NCI-H2227 treated with DMSO at 0.1 percent for 48 hours (cell line): ENCODE data around the gene DNAH6.
"Not testable (repeated sequence)": the region's sequence is repeated elsewhere in the genome, so short reads cannot be mapped to it uniquely, and the experiment has no call there.

Source experiments
- DNase-seq: peaks from one replicate; lab custom pipeline; 2025; lab: John Stamatoyannopoulos, UW

The DNAH6 gene

GRCh38 chr2:84838434-84839145 lies 322.3 kb downstream of the DNAH6 start:
- DNase-seq = no peak

GRCh38 chr2:84839851-84840250 lies 323.6 kb downstream of the DNAH6 start:
- no peak for DNase-seq

- DNase-seq = no peak
These were observed 324.0 kb downstream of the DNAH6 start for GRCh38 chr2:84840306-84840705.

GRCh38 chr2:84841577-84841976 lies 325.3 kb downstream of the DNAH6 start:
- DNase-seq = no peak

GRCh38 chr2:84844141-84844540 lies 327.8 kb downstream of the DNAH6 start:
- DNase-seq = no peak

GRCh38 chr2:84846041-84846663 lies 329.9 kb downstream of the DNAH6 start:
- no peak for DNase-seq

GRCh38 chr2:84846741-84847142 lies 330.4 kb downstream of the DNAH6 start:
- DNase-seq = no peak

- no peak for DNase-seq
These were observed 331.2 kb downstream of the DNAH6 start for GRCh38 chr2:84847326-84848050.

- DNase-seq = peak; percentile 17
These were observed 333.1 kb downstream of the DNAH6 start for GRCh38 chr2:84849271-84849952.

GRCh38 chr2:84850471-84850870 lies 334.2 kb downstream of the DNAH6 start:
- DNase-seq = no peak

GRCh38 chr2:84851876-84852275 lies 335.6 kb downstream of the DNAH6 start:
- DNase-seq = no peak

- DNase-seq = no peak
These were observed 338.6 kb downstream of the DNAH6 start for GRCh38 chr2:84854850-84855249.

- DNase-seq = no peak
These were observed 339.4 kb downstream of the DNAH6 start for GRCh38 chr2:84855731-84856130.

GRCh38 chr2:84856787-84857186 lies 340.5 kb downstream of the DNAH6 start:
- no peak for DNase-seq

GRCh38 chr2:84857566-84857965 lies 341.3 kb downstream of the DNAH6 start:
- no peak for DNase-seq

- no peak for DNase-seq
These were observed 341.8 kb downstream of the DNAH6 start for GRCh38 chr2:84858123-84858522.

GRCh38 chr2:84858937-84859336 lies 342.6 kb downstream of the DNAH6 start:
- no peak for DNase-seq

GRCh38 chr2:84861539-84861938 lies 345.2 kb downstream of the DNAH6 start:
- DNase-seq = no peak

GRCh38 chr2:84862006-84862405 lies 345.7 kb downstream of the DNAH6 start:
- DNase-seq = no peak

GRCh38 chr2:84865181-84865783 lies 349.0 kb downstream of the DNAH6 start:
- peak; percentile 37 for DNase-seq

GRCh38 chr2:84866122-84866521 lies 349.8 kb downstream of the DNAH6 start:
- DNase-seq = no peak

GRCh38 chr2:84868327-84868726 lies 352.0 kb downstream of the DNAH6 start:
- not testable (repeated sequence) for DNase-seq
